Gastroesophageal sphincter (tissue), 3 donors: ENCODE data around the gene LSM8.

Source experiments
- CTCF ChIP-seq, 4 experiments: fragments of 200-600 bp in 2 of 4; fragments of 450-650 bp in 2 of 4; sonication (generic) in 1 of 4; IDR thresholded peaks; one replicate each; pipeline ENCODE4 v1.5.1; 2017 to 2019; ENCODE audit warnings: antibody characterized with exemption in 4 of 4, mild to moderate bottlenecking in 2 of 4, moderate library complexity in 2 of 4
- POLR2AphosphoS5 ChIP-seq: sonication (generic); formaldehyde crosslinking; IDR thresholded peaks from one replicate; pipeline ENCODE4 v1.6.1; 2017; ENCODE audit warnings: antibody characterized with exemption

GRCh38 chr7:118152149-118152548 is 31.8 kb upstream of the LSM8 start:
- TF ChIP-seq CTCF (IDR thresholded peaks at IDR 0.05): no peak
- TF ChIP-seq POLR2AphosphoS5: no peak
